HFF-Myc (cell line): ENCODE measurements around the gene MCM8.

ENCODE experiments used
- DNase-seq: peaks from one replicate; pipeline ENCODE4 v3.0.0-alpha.2; 2011; ENCODE audit warnings: low read depth; ENCODE audit errors: extremely low read depth
- H3K4me3 ChIP-seq: replicated peaks from 2 replicates; pipeline ENCODE4 v1.5.1; 2011; ENCODE audit warnings: low read depth, mild to moderate bottlenecking, control low read depth, low read length
- CTCF ChIP-seq: IDR thresholded peaks from 2 replicates; pipeline ENCODE4 v1.5.1; 2012; ENCODE audit warnings: mild to moderate bottlenecking, low read depth, low read length, control low read depth; ENCODE audit errors: missing control alignments

Gene MCM8

DNA sequence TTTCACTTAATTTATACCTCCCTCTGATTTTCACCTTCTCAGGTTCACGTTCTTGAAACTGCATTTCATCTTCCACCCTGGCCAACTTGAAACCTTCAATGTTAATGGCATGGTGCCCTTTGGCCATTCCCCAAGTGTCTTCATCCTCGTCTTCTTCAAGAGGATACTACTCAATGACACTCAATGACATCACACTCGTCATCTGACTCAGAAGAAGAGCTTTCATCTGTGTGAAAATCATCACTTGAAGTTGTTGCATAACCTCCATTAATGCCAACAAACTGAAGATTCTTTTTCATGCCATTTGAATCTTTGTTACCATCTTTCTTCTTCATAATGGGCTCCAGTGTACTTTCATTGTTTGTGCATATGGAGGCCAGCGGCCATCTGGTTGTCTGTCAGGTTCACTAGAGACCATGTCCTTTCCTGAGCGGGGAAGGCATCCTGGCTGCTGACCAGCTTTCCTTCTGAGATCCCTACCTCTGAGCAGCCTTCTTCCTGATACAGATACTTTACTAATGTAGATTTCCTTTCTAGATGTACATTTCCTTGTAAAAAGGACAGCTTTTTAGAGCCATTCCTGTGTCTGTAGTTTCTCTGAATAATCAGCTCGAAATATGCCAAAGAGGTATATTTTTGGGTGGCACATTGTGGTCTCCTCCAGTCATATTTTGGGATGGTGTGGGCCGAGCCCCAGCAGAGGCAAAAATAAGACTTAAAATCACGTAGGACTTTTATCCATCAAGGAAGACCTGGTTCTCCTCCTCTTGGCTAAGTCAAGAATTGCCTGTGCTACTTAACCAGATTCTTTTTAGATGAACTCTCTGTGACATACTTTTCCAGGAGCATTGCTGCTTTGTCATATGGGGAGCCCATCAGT lies 21.4 kb upstream of the MCM8 start:
- TF ChIP-seq CTCF: no peak
- no peak for DNase-seq
- no peak overlapping the region for H3K4me3 ChIP-seq

DNA sequence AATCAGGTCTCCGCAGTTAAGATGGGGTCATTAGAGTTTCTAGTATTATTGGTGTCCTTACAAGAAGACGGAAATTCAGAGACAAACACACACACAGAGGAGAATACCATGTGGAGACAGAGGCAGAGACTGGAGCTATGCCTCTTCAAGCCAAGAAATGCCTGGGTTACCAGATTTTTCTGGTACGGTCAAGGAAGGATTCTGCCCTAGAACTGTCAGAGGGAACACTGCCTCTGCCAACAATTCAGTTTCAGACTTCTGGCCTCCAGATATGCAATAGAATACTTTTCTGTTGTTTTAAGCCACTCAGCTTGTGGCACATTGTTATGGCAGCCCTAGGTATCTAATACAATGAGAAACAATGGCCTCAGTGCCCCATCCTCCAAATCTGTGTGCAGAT lies 19.0 kb upstream of the MCM8 start:
- no peak overlapping the region for H3K4me3 ChIP-seq
- no peak for TF ChIP-seq CTCF
- no peak for DNase-seq

DNA sequence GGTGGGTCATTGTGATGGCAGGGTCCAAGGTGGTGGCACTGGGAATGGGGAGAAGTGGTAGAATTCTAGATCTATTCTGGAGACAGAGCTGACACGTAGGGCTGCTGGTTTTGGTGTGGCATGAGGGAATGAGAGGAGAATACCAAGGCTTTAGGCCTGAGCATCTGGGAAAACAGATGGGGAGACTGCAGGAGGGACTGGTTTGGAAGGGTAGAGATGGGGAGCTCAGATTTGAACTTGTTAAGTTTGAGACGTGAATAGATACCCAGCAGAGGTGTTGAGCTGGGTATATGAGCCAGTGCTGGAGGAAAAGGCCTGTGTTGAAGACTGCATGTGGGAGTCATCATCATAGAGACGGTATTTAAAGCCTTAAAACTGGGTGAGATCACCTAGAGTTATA lies 17.7 kb upstream of the MCM8 start:
- DNase-seq: no peak
- TF ChIP-seq CTCF: no peak
- no peak overlapping the region for H3K4me3 ChIP-seq

DNA sequence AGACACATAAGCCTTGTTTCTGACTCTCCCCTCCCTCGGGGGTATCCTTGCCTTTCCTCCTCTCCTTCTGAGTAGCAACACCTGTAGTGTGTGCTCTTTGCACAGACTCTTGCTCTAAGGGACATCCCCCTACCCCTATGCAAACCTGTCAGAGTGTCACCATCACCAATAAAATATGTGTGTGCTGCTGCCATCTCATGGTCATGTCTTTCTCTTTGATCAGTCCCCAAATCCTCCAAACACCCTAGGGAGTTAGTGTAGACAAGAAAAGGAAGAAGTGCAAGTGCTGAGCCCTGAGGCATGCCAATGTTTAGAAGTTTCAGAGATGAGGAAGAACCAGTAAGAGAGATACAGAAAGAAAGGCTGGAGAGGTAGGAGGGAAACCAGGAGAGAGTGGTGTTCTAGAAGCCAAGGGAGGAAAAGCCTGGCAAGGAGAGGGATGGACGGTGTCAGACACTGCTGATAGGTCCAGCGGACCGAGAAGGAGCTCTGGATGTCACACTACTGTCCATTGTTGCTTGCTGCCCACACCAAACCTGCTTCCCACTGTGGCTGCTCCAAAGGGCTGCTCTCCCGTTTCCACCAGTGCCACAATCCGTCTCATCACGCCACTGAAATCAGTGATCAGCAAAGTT lies 16.5 kb upstream of the MCM8 start:
- no peak for DNase-seq
- peak; percentile 22 for TF ChIP-seq CTCF
- H3K4me3 ChIP-seq: no peak overlapping the region

DNA sequence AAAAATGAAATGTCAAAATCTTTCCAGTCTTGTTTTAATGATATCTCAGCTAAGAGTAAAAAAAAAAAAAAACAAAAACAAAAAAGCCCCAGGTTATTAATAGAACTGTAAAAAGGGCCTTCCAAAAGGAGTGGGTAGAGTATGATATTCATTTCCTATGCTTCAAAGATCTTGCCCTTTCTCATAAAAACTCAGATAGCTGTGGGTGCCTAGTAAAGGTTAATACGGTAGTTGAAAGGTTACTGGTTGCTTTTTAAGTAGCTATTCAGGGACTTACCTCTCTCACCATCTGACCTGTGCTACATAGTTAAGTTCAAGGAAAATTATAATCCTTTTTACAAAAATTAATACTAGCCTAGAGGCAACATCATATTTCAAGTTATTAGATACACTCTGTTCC lies 15.1 kb upstream of the MCM8 start:
- H3K4me3 ChIP-seq: no peak overlapping the region
- DNase-seq: no peak
- no peak for TF ChIP-seq CTCF

GRCh38 chr20:5936238-5936637 lies 14.2 kb upstream of the MCM8 start:
- H3K4me3 ChIP-seq: no peak overlapping the region
- no peak for DNase-seq
- TF ChIP-seq CTCF: no peak
